GM12873 (cell line): ENCODE measurements around the gene MPV17.

Experiments used
- TF ChIP-seq, protein P1 (sequence below): IDR thresholded peaks from 2 replicates; pipeline ENCODE4 v1.5.1; 2012; ENCODE audit warnings: low read depth, mild to moderate bottlenecking, moderate library complexity, low read length, control low read depth; ENCODE audit not compliant: insufficient read depth; ENCODE audit errors: missing control alignments

Gene MPV17

GRCh38 chr2:27278010-27278409, 44.9 kb downstream of the MPV17 start:
- TF ChIP-seq, protein P1, sequence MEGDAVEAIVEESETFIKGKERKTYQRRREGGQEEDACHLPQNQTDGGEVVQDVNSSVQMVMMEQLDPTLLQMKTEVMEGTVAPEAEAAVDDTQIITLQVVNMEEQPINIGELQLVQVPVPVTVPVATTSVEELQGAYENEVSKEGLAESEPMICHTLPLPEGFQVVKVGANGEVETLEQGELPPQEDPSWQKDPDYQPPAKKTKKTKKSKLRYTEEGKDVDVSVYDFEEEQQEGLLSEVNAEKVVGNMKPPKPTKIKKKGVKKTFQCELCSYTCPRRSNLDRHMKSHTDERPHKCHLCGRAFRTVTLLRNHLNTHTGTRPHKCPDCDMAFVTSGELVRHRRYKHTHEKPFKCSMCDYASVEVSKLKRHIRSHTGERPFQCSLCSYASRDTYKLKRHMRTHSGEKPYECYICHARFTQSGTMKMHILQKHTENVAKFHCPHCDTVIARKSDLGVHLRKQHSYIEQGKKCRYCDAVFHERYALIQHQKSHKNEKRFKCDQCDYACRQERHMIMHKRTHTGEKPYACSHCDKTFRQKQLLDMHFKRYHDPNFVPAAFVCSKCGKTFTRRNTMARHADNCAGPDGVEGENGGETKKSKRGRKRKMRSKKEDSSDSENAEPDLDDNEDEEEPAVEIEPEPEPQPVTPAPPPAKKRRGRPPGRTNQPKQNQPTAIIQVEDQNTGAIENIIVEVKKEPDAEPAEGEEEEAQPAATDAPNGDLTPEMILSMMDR, result no peak

DNA sequence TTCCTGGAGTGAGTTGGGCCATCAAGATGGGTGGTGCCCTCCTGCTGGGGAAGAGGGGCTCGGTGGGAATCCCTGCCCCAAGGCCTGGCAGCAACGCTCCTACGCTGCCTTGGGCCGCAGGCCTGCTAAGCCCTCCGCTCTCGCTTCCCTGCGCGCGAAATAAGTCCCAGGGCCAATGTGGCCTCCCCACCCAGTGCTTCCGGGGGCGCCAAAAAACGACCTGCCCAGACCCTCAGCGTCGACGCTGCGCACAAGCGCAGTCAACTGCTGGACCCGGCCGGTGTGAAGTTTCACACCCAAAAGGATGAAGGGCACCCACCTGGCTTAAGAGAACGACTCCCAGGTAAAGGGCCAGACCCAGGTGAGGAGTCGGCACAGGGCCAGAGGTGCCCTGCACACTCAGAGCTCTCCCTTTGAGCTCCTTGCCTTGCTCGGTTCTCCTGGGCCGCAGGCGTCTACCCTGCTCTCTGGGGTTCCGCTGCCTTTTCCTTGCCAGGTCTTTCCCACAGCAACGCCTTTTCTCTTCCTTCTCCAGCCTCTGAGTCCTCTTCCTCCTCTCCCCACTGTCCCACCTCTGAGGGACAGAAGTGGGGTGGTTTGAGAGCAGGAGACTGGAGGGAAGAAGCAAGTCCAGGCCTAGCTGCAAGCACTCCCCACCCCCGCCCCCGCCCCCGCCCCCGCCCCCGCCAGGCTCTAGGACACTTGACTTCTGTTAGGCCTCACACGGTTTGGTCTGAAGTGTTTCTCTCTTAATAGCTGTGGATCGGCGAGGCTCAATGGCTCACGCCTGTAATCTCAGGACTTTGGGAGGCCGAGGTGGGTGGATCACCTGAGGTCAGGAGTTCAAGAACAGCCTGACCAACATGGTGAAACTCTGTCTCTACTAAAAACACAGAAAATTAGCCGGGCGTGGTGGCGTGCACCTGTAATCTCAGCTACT, 47.4 kb downstream of the MPV17 start, which contains the start of gene DNAJC5G:
Gene DNAJC5G, plus strand, starts transcription at position 223 of the 940 bp plus-strand sequence. CDS start 1,296 bp downstream, outside the sequence.
- TF ChIP-seq, protein P1, result no peak

- TF ChIP-seq, protein P1, result no peak
Measured at GRCh38 chr2:27271631-27272340, 51.1 kb downstream of the MPV17 start.

DNA sequence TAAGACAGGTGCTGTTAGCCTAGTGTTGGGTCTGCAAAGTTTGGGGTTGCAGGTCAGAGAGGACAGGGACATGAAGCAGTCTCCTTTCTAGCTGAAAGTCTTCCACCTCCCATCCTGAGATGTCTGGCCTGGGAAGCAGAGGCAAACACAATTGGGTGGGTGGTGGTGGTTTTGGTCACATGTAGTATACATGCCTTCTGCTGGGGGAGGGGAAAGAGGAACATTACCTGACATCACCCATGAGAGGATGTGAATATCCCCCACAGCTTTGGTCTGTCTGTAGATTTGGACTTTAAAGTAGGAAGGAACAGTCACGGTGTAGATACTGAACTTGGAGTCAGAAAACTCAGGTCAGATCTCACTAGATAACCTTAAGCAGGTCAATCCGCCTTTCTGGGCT, 52.2 kb downstream of the MPV17 start:
- TF ChIP-seq, protein P1, result no peak

DNA sequence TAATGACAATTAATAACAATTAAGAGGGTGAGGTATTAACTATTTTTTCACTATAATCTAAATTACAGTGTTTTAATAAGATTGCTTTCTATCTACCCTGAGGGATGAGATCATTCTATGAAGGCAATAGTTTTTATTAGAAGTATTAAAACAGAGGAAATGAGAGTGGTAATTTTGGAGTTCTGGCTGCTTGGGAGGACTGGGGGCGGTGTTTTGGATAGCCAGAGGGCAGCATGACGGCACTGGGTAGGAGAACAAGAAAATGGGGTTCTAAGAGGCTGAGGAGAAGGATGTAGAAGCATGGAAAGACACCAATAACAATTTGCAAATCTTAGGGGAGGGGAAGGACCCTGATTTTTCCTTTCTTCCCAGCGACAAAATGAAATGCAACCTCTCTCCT, 52.8 kb downstream of the MPV17 start:
- TF ChIP-seq, protein P1, result no peak

DNA sequence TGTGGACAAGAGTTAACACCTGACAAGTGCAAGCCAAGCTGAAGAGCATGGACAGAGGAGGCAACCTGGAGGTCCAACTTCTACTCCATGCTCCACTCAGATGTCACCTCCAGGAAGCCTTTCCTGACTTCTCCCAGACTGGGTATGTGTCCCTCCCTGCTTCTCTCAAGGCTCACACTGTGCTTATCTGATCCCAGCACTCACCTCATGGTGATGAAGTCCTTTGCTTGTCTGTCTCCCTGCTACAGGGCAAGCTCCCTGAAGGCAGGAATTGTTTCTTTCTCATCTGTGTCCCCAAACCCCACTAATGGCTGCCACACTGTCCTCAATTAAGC, 57.4 kb downstream of the MPV17 start:
- TF ChIP-seq, protein P1, result no peak
